Smooth muscle cell (in vitro differentiated cells): ENCODE data around the gene PRIM2. TPM values are rescaled to one million over a fixed set of nuclear protein-coding genes. Genes with fewer than 3 reads are reported as not detected.
"Not testable (repeated sequence)": the region's sequence is repeated elsewhere in the genome, so short reads cannot be mapped to it uniquely, and the experiment has no call there.

Source experiments
- DNase-seq: peaks from one replicate; lab custom pipeline; 2025; ENCODE audit not compliant: unreplicated experiment; lab: John Stamatoyannopoulos, UW
- H2AFZ ChIP-seq: fragments of 200-600 bp; sonication (generic); 2 replicates; pipeline ENCODE4 v1.6.0; 2016; ENCODE audit warnings: antibody characterized with exemption, low read depth, mild to moderate bottlenecking
- H3F3A ChIP-seq: fragments of 200-600 bp; sonication (generic); 2 replicates; pipeline ENCODE4 v1.6.0; 2017; ENCODE audit warnings: antibody characterized with exemption, low read depth
- H3K27ac ChIP-seq: fragments of 200-600 bp; sonication (generic); 2 replicates; pipeline ENCODE4 v1.5.1; 2016; ENCODE audit warnings: low read depth, mild to moderate bottlenecking
- H3K27me3 ChIP-seq: fragments of 200-600 bp; sonication (generic); 2 replicates; pipeline ENCODE4 v1.6.1; 2016; ENCODE audit warnings: low read depth, mild to moderate bottlenecking
- H3K36me3 ChIP-seq: fragments of 200-600 bp; sonication (generic); 2 replicates; pipeline ENCODE4 v1.5.1; 2016; ENCODE audit warnings: low read depth
- H3K4me1 ChIP-seq: fragments of 200-600 bp; sonication (generic); 2 replicates; pipeline ENCODE4 v1.5.1; 2016; ENCODE audit warnings: low read depth
- H3K4me2 ChIP-seq: fragments of 200-600 bp; sonication (generic); 2 replicates; pipeline ENCODE4 v1.6.0; 2016; ENCODE audit warnings: mild to moderate bottlenecking
- H3K4me3 ChIP-seq: fragments of 200-600 bp; sonication (generic); 2 replicates; pipeline ENCODE4 v1.5.1; 2016; ENCODE audit warnings: mild to moderate bottlenecking
- H3K79me2 ChIP-seq: fragments of 200-600 bp; sonication (generic); 2 replicates; pipeline ENCODE4 v1.6.0; 2016; ENCODE audit warnings: low read depth, mild to moderate bottlenecking
- H3K9ac ChIP-seq: fragments of 200-600 bp; sonication (generic); 2 replicates; pipeline ENCODE4 v1.6.0; 2016; ENCODE audit warnings: low read depth
- H3K9me3 ChIP-seq: fragments of 200-600 bp; sonication (generic); replicated peaks from 2 replicates; pipeline ENCODE4 v1.5.1; 2016; ENCODE audit warnings: low read depth
- H4K20me1 ChIP-seq: fragments of 200-600 bp; sonication (generic); 2 replicates; pipeline ENCODE4 v1.6.0; 2016; ENCODE audit warnings: low read depth
- WGBS: methylation state at CpG from one replicate; pipeline ENCODE4 v1.1.7; 2016; ENCODE audit warnings: low lambda C conversion rate; 5-methylcytosine and 5-hydroxymethylcytosine counted together
- polyA plus RNA-seq: library from polyadenylated mRNA; unstranded; fragments of >200 nt; fragmentation: Nextera tagmentation; extraction: Ambion mirVana; gene quantifications from 2 replicates; pipeline ENCODE4 v1.2.1, GENCODE V29; 2016
- total RNA-seq: library from RNA; depleted of rRNA; stranded (reverse); fragments of >200 nt; gene quantifications from 2 replicates; pipeline ENCODE4 v1.2.3, GENCODE V29; 2014

The PRIM2 gene
- total and polyA plus RNA-seq, 2 experiments from 2014 or later = 6.3 to 13.7 TPM

DNA sequence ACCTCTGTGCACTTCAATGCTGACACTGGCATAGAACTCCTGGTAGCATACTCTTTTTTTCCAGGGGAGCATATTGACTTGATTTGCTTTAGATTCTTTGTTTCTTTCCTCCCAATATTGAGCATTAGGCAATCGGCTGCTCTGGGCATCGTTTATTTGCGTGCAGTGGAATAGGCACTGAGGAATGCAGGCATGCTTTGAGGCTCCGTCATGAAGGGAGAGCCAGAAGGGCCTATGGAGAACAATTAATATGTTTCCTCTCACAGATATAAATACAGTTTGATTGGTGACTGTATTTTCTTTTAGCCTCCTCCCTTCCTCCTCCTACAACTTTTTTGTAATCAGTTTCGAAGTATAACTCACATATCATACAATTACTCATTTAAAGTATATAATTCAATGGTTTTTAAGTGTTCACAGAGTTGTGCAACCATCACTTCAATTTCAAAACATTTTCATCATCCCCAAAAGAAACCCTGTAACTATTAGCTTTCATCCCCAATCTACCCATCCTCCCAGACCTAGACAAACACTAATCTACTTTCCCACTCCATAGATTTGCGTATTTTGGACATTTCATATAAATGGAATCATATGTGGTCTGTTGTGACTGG, 157.5 kb downstream of the PRIM2 start:
- WGBS = 70% methylated on average over 6 of the region's 6 CpGs
- not testable (repeated sequence) for H3K9ac ChIP-seq, H4K20me1 ChIP-seq, H3K36me3 ChIP-seq, H3K79me2 ChIP-seq, DNase-seq, H3K27me3 ChIP-seq, H3F3A ChIP-seq, H2AFZ ChIP-seq, H3K9me3 ChIP-seq, H3K4me3 ChIP-seq, H3K4me2 ChIP-seq
- Histone ChIP-seq H3K27ac (peak overlapping the region; percentile 35), H3K4me1 (peaks cover 12% of the 10 kb centered on the region)

- DNase-seq, H3K9me3 ChIP-seq, H2AFZ ChIP-seq, H3K27me3 ChIP-seq, H3K4me2 ChIP-seq, H3F3A ChIP-seq, H3K4me3 ChIP-seq, H3K79me2 ChIP-seq, H4K20me1 ChIP-seq, H3K36me3 ChIP-seq, H3K27ac ChIP-seq, H3K9ac ChIP-seq: not testable (repeated sequence)
- H3K4me1 ChIP-seq = peaks cover 12% of the 10 kb centered on the region
- 58% methylated on average over 2 of the region's 2 CpGs for WGBS
Observed at GRCh38 chr6:57475656-57476055, 158.2 kb downstream of the PRIM2 start.

GRCh38 chr6:57480194-57480593, 162.8 kb downstream of the PRIM2 start:
- not testable (repeated sequence) for H3K4me1 ChIP-seq, H3K4me2 ChIP-seq, H3K27me3 ChIP-seq, H3K79me2 ChIP-seq, H3K9me3 ChIP-seq, H2AFZ ChIP-seq, H3K27ac ChIP-seq, H3K9ac ChIP-seq, H4K20me1 ChIP-seq, DNase-seq, H3F3A ChIP-seq, H3K4me3 ChIP-seq, H3K36me3 ChIP-seq

GRCh38 chr6:57481121-57481520, 163.7 kb downstream of the PRIM2 start:
- H3K4me1 ChIP-seq, H3K27me3 ChIP-seq, H3K9ac ChIP-seq, H3K79me2 ChIP-seq, H3K4me2 ChIP-seq, H2AFZ ChIP-seq, H3K9me3 ChIP-seq, H3K27ac ChIP-seq, H3K36me3 ChIP-seq, DNase-seq, H4K20me1 ChIP-seq, H3F3A ChIP-seq, H3K4me3 ChIP-seq: not testable (repeated sequence)
- WGBS = 83% methylated on average over 1 of the region's 1 CpG

GRCh38 chr6:57482471-57482870, 165.0 kb downstream of the PRIM2 start:
- H3K4me2 ChIP-seq, DNase-seq, H4K20me1 ChIP-seq, H3K79me2 ChIP-seq, H3K27me3 ChIP-seq, H2AFZ ChIP-seq, H3K36me3 ChIP-seq, H3K9me3 ChIP-seq, H3K9ac ChIP-seq, H3K4me3 ChIP-seq, H3K4me1 ChIP-seq, H3K27ac ChIP-seq, H3F3A ChIP-seq: not testable (repeated sequence)
- WGBS = 93% methylated on average over 4 of the region's 4 CpGs

GRCh38 chr6:57486494-57487081, 169.2 kb downstream of the PRIM2 start:
- not testable (repeated sequence) for H3K9me3 ChIP-seq, H3K4me2 ChIP-seq, H3K4me1 ChIP-seq, H3K36me3 ChIP-seq, H3K9ac ChIP-seq, H2AFZ ChIP-seq, H3K27ac ChIP-seq, H3K79me2 ChIP-seq, DNase-seq, H3F3A ChIP-seq, H3K4me3 ChIP-seq, H3K27me3 ChIP-seq, H4K20me1 ChIP-seq
- WGBS = 86% methylated on average over 4 of the region's 4 CpGs

DNA sequence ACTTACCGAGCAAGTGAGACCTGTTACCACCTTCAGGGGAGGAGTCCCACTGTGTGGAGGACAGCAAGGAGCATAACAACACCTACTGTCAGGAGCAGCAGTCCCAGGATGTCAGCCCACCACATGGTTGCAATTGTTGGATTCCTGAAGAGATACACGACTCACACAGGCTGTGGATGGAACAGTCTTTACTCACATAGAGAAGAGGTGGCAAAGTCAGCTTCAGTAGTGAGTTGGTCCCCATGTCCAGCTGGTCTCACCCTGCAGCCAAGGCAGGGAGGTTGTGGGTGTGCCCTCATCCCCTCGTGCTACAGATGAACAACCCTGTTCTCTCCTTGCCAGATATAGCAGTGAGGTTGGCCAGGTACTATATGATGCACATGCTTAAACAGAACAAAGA, 171.1 kb downstream of the PRIM2 start:
- not testable (repeated sequence) for H4K20me1 ChIP-seq, H3K79me2 ChIP-seq, H3K36me3 ChIP-seq, DNase-seq, H2AFZ ChIP-seq, H3K27ac ChIP-seq, H3K9ac ChIP-seq, H3K4me3 ChIP-seq, H3K9me3 ChIP-seq, H3K4me2 ChIP-seq, H3K27me3 ChIP-seq, H3F3A ChIP-seq
- 74% methylated on average over 3 of the region's 3 CpGs for WGBS
- peaks cover 10% of the 10 kb centered on the region for H3K4me1 ChIP-seq

DNA sequence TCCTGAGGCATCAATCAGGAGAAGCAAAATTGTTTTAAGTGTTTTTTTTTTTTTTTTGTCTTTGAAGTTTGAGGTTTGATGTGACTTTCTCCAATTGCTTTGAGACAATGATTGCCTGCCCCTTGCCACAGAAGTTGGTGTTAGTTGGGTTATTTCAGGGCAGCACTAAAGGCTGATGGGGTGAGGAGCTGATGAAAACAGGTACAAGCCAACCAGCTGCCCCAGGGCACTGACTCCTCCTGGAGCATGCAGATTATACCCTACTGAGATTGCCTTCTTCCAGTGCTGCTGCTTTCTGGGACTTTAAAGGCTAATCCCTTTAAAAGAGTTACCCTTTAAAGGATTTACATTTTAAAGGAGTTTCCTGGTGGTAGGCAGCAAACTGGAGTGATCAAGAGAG, 172.5 kb downstream of the PRIM2 start:
- not testable (repeated sequence) for H3K9ac ChIP-seq, H4K20me1 ChIP-seq, H3K9me3 ChIP-seq, H2AFZ ChIP-seq, H3K4me2 ChIP-seq, H3K4me3 ChIP-seq, H3F3A ChIP-seq, H3K27me3 ChIP-seq, H3K36me3 ChIP-seq, DNase-seq, H3K27ac ChIP-seq, H3K79me2 ChIP-seq
- peaks cover 10% of the 10 kb centered on the region for H3K4me1 ChIP-seq

DNA sequence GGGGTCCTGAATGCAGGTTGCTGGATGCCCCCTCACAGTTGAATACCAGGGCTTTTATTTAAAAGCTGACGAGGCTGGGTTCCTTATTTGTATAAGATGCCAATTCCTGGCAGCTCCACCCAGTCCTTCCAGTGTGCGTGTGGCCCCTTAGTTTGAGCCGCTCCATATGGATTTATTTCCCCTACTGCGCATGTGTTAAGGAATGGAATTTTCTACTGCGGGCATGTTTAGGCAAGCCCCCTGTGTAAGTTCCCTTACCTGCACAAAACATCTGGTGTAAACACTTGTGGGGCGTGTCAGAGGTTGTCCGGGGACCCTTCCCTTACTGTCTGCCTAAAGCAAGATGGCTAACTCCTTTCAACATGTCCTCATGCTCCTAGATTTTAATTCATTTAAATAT, 174.4 kb downstream of the PRIM2 start:
- not testable (repeated sequence) for DNase-seq, H3K27ac ChIP-seq, H4K20me1 ChIP-seq, H2AFZ ChIP-seq, H3K27me3 ChIP-seq, H3F3A ChIP-seq, H3K4me3 ChIP-seq, H3K9me3 ChIP-seq, H3K4me2 ChIP-seq, H3K36me3 ChIP-seq, H3K9ac ChIP-seq, H3K79me2 ChIP-seq
- peaks cover 10% of the 10 kb centered on the region for H3K4me1 ChIP-seq
- 83% methylated on average over 7 of the region's 7 CpGs for WGBS
